Myocyte (in vitro differentiated cells): ENCODE results near the gene CAMK2N2. TPM values are rescaled to one million over a fixed set of nuclear protein-coding genes. Genes with fewer than 3 reads are reported as not detected.

Experiments
- DNase-seq: peaks from one replicate; pipeline ENCODE4 v3.0.0-alpha.2; 2012; ENCODE audit warnings: low read depth
- polyA plus RNA-seq: library from polyadenylated mRNA; unstranded; fragments of >200 nt; gene quantifications from one replicate; pipeline ENCODE4 v1.2.1, GENCODE V29; 2012; ENCODE audit warnings: missing spikeins
- total RNA-seq: library from RNA; depleted of rRNA; stranded (reverse); fragments of >200 nt; gene quantifications from 2 replicates; pipeline ENCODE4 v1.2.3, GENCODE V29; 2014

The CAMK2N2 gene
- not detected in 2 replicates for total RNA-seq
- 0.59 TPM for polyA plus RNA-seq

GRCh38 chr3:184261270-184261853 is at the start of gene CAMK2N2:
Gene CAMK2N2, minus strand, starts transcription at chr3:184261553. Its CDS starts 268 bp downstream, at chr3:184261285.
- peak; percentile 82 for DNase-seq

GRCh38 chr3:184308744-184309143 is 47.4 kb upstream of the CAMK2N2 start:
- no peak for DNase-seq

GRCh38 chr3:184307915-184308314 is 46.6 kb upstream of the CAMK2N2 start:
- DNase-seq = no peak

- DNase-seq = no peak
These were observed 45.1 kb upstream of the CAMK2N2 start for GRCh38 chr3:184306341-184306972.

- DNase-seq = no peak
These were observed 44.2 kb upstream of the CAMK2N2 start for GRCh38 chr3:184305577-184305976.

- no peak for DNase-seq
These were observed 39.0 kb upstream of the CAMK2N2 start for GRCh38 chr3:184300378-184300720.

GRCh38 chr3:184299488-184300377 is 38.4 kb upstream of the CAMK2N2 start:
- DNase-seq = no peak

GRCh38 chr3:184298759-184299487 is 37.6 kb upstream of the CAMK2N2 start, which contains the start of gene PSMD2:
Gene PSMD2, plus strand, starts transcription at chr3:184299241. Its CDS starts 26 bp downstream, at chr3:184299267.
- DNase-seq = peak; percentile 97

- DNase-seq = no peak
These were observed 35.3 kb upstream of the CAMK2N2 start for GRCh38 chr3:184296616-184297015.

- DNase-seq = no peak
These were observed 34.4 kb upstream of the CAMK2N2 start for GRCh38 chr3:184295771-184296170.

GRCh38 chr3:184291738-184292445 is 30.5 kb upstream of the CAMK2N2 start:
- no peak for DNase-seq

GRCh38 chr3:184291044-184291737 is 29.8 kb upstream of the CAMK2N2 start:
- no peak for DNase-seq

GRCh38 chr3:184290331-184290730 is 29.0 kb upstream of the CAMK2N2 start:
- DNase-seq = no peak

GRCh38 chr3:184289426-184289938 is 28.1 kb upstream of the CAMK2N2 start:
- DNase-seq = peak; percentile 73

- DNase-seq = peak; percentile 59
These were observed 23.3 kb upstream of the CAMK2N2 start for GRCh38 chr3:184284696-184285095.

GRCh38 chr3:184283681-184284080 is 22.3 kb upstream of the CAMK2N2 start:
- DNase-seq = no peak

GRCh38 chr3:184282941-184283340 is 21.6 kb upstream of the CAMK2N2 start:
- no peak for DNase-seq

- no peak for DNase-seq
These were observed 16.0 kb upstream of the CAMK2N2 start for GRCh38 chr3:184277366-184277765.

GRCh38 chr3:184275961-184276910 is 14.9 kb upstream of the CAMK2N2 start, which contains the start of gene ECE2:
Gene ECE2, plus strand, starts transcription at chr3:184276022. Its CDS starts 132 bp downstream, at chr3:184276154.
- DNase-seq = no peak
